Measurements from ENCODE around the gene EMP2.

EMP2 gene

DNA sequence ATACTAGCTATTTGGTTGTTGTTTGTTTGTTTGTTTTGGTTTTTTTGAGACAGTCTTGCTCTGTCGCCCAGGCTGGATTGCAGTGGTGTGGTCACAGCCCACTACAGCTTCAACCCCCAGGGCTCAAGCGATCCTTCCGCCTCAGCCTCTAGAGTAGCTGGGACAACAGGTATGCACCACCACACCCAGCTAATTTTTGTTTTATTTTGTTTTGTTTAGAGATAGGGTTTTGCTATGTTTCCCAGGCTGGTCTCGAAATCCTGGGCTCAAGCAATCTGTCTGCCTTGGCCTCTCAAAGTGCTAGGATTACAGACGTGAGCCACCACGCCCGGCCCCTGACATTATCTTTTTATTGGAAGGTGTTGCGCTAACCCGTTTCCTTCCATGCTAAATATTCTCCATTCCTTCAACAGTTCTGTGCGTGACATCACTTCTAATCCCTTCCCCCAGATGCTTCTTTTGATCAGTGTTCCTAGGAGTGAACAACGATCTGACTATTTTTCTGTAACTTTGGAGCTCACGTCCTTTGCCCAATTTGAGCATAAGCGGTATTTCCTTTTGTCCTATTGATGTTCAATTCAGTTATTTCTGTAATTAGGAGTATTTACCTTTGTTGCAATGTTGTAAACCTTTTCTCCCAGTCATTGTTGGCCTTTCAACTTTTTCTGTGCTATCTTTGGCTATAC, 30.2 kb upstream of the EMP2 start:
- no peak for DNase-seq (ENCODE audit: low spot score)

DNA sequence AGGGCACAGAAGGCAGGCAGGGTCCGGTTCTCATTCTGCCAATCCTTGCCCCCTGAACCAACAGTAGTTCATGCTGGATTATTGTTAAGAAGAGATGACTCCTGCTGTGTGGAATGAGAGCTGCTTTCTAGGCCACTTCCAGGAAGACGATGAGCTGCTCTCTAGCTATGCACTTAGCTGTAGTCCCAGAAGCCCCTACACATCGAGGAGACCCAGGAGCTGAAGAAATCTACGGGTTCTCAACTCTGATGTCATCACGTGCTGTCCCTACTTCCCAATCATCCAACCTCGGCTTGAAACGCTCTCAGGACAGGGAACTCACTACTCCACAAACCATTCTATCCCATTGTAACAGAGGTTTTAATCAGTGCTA, 29.0 kb upstream of the EMP2 start:
- no peak for DNase-seq (ENCODE audit: low spot score)

DNA sequence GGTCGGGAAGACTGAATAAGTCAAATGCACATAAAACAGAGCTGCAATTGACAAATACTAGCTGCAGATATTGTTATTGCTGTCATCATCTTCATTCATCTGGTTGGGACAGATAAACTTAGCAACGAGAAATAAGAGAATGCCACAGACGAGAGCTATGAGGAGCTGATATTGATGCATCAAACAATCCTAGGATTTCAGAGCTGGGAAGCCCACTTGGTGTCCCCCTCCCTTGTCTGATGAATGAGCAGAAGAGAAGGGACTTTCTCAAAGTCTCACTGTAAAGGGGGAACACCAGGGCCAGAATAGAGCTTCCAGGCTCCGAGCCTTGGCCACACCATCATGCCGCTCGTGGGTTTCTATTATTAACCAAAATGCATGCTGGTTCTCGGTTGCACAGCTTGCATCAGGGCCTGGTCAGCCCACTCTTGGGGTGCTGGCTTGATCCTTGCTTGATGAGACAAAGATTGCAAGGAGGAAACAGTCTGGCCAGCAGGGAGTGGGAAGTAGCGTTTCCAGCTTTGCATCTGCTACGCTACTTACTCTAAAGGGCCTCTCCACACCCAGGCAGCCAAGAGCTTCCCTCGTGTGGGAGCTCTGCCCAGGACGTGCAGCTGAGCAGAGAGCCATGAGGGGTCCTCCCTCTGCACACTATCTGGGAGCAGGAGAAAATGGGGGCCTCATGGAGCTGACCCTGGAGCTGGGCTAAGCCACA, 28.4 kb upstream of the EMP2 start:
- no peak for DNase-seq (ENCODE audit: low spot score)

DNA sequence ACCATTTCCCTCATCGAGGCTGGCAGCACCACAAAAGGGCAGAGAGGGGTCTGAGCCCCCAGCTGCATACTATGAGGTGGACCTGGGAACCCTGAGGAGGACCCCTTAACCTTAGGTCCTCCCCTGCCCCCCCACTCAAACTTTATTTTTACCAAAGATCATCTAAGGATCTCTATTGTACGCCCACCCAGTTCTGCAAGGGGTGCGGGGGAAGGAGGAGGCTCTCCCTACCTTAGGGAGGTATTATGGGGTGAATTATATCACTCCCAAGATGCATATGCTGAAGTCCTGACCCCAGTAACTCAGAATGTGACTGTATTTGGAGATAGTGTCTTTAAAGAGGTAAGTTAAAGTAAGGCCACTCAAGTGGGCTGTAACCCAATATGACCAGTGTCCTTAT, 26.8 kb upstream of the EMP2 start:
- no peak for DNase-seq (ENCODE audit: low spot score)

DNA sequence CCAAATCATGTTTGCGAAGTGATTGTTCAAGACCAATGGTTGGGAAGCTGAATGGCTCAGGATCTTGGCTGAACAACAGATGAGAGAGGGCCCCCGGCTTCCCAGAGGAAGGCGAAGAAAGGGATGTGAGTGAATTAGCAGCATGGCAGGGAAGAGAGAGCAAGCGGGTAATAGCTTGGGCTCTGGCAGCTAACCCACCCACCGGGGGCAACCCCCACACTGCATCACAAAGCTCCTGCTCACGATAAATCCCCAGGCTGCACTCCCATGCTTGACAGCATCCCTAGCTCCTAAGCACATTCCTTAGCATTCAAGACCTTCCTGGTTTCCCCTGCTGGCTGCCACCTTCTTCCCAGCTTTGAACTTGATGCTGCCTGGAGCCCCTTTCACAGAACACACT, 26.2 kb upstream of the EMP2 start:
- DNase-seq (ENCODE audit: low spot score): peak; percentile 61

DNA sequence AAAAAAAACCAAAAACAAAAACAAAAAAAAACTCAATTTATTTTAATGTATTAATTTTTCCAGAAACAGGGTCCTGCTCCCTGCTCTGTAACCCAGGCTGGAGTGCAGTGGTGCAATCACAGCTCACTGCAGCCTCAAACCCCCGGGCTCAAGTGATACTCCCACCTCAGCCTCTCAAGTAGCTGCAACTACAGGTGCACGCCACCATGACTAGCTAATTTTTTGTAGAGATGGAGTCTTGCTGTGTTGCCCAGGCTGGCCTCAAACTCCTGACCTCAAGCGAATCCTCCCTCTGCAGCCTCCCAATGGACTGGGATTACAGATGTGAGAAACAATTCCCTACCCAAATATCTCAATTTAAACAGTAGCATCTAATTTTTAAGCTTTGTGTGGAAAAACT, 25.2 kb upstream of the EMP2 start:
- no peak for DNase-seq (ENCODE audit: low spot score)

DNA sequence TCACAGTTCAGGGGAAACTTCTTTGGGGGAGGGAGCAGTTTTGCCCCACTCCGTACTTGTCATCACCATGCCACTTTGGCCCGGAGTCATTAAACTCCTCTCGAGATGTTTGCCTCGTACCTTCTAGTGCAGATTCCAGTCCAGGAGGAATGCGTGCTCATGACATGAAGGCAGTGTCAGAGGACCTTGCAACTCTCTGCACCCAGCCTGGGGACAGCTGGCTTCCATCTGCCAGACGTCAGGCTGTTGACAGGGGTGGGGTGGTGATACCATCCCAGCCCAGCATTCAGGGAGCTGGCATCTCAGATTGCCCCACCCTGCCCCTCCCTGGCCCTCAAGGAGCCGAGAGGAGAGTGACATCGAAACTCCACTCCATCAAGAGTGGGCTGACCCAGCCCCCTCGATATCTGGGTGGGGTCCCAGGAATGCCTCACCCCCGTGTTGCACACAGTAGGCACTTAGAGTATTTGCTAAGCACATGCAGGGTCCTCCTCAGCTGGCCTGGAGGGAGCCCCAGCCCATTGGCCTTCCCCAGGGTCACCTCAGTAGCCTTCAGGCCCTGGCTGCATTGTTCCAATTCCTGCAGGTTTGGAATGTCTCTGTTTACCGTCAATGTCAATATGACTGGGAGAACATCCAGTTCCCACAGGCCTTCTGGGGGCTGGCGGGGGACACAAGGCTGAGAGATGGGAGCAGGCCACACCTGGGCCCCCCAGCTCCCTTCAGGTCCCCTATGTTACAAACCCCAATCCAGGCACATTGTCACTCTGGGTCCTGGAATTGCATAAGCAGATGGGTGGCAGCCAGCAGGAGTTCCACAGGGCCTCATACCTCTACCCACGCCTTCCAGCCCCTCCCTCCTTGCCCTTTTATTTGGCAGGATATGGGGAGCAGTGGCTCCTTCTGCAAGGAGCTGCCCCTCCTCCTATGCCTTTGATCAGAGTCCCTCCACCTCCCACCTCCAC, 21.3 kb upstream of the EMP2 start:
- no peak for DNase-seq (ENCODE audit: low spot score)

DNA sequence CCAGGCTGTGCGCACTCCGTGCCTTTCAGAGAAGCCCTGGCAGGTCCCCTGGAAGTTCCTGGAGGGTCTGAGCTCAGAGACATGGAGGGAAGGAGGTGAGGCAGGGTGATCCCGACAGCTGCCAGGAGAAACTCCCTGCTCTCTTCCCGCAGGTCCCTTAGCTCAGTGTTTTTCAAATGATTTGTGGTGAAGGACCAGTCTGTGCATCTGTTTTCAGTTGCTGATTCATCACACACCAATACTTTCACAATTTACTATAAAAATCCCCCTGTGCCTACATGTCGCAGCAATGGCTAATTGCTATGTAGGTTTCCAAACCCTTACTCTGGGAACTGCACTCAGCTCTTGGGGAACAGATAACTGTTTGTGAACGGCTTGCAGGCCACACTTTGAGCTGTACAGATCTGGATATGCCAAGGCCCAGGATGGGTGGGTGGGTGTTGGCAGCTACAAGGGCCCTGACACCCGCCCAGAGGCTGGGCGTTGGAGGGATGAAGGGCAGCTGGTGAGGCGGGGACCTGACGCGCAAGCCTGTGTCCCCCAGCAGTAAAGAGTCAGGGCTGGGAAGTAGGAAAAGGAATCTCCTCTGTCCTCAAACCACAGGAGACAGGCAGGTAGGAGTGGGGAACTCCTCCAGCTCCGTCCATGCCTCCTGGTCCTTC, 20.5 kb upstream of the EMP2 start:
- DNase-seq (ENCODE audit: low spot score): no peak

DNA sequence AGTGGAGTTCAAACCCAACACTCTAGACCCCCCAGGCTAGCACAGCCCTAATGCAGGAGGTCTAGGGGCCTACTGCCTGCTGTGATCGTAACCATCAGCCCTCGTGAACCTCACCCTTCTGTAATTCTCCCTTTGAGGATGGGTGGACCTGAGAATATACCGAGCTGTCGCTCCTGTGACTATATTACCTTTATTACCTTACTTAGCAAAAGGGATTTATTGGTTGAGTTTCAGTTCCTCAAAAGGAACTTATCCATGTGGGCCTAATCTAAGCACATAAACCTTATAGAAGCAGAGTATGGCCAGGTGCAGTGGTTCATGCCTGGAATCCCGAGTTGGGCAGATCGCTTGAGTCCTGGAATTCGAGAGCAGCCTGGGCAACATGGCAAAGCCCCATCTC, 19.2 kb upstream of the EMP2 start:
- DNase-seq (ENCODE audit: low spot score): no peak

DNA sequence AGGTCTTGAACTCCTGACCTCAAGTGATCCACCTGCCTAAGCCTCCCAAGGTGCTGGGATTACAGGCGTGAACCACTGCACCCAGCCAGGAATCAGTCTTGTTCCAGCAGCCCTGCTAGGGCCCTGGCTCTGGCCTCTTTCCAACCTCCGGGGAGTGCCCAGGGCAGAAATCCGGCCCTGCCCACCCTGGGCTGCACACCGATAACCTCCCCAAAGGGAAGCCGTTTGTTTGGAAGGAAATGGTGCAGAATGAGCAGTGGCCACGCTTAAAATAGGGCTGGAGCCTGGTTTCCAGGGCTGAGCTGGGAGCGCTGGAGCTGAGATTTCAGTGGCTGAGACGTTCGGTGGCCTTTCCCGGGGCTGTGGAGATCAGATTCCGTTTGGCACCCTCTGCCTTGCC, 17.8 kb upstream of the EMP2 start:
- DNase-seq (ENCODE audit: low spot score): no peak

DNA sequence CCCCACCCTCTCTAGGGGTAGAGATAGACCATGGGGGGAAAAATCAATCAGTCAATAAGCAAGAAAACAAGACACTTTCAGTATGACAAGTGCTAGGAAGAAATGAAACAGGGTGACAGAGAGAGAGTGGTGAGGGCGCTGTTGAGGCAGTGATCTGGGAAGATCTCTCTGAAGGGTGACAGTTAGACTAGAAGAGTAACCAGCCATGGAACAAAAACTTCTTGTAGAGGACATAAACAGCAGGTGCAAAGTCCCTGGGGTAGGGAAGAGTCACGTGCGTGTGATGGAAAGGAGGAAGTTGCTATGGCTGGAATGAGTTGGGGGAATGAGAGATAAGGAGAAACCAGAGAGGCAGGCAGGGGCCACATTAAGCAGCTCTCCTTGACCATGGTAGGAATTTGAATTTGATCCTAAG, 16.8 kb upstream of the EMP2 start:
- no peak for DNase-seq (ENCODE audit: low spot score)

DNA sequence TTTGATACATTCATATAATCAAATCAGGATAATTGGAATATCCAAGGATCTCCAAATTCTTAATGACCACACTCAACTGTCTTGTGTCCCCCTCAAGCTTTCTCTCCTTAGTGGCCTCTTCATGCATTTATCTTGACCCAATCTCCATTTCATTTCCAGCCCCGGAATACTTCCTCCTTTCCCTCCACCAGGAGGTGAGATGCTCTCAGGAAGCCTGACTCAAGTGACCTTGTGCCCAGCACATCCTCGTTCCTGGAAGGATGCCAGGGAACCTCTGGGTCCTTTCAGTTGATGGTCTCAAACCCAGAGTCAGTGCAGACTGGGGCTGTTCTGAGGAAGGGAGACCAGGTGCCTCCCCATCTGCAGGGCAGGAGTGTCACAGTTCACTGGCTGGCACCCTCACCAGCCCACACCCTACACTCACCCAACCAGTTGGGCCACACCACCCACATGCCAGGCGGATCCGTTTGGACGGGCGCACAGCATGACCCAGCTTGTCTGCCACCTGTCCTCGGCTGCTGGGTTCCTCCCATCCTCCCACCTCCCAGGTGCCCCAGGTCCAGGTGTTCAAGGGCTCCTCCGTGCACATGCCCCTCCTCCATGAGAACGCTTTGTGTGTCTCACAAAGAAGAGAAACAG, 14.0 kb upstream of the EMP2 start:
- no peak for DNase-seq (ENCODE audit: low spot score)

DNA sequence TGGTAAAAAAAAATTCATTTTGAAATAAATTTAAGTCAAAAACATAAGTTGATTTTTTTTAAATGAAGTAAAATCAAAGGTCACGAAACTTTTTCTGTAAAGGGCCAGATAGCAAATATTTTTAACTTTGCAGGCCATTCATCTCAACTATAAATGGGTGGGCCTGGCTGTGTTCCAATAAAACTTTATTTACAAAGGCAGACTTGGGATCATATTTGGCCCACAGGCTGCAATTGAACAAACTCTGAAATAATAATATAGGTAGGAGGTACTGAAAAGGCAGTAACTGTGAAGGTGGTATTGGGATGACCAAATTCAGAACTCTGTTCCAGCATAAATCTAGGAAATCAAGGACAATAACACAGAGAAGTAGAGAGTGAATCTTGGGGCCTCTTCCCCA, 12.2 kb upstream of the EMP2 start:
- DNase-seq (ENCODE audit: low spot score): no peak

DNA sequence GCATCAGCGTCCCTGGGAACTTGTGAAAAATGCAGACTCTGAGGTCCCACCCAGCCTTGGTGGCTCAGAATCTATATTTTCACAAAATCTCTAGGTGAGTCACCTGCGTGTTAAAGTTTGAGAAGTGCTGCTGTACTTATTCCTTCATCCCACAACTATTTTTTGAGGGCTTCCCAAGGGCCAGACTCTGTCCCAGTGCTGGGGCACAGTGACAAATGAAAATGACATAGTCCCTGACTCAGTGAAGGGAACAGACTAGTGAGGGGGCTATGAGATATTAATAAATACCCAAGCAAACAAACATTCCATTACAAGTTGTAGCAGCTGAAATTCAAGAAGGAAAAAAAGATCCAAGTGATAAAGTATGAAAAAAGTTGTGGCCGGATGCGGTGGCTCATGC, 9.9 kb upstream of the EMP2 start:
- no peak for DNase-seq (ENCODE audit: low spot score)

DNA sequence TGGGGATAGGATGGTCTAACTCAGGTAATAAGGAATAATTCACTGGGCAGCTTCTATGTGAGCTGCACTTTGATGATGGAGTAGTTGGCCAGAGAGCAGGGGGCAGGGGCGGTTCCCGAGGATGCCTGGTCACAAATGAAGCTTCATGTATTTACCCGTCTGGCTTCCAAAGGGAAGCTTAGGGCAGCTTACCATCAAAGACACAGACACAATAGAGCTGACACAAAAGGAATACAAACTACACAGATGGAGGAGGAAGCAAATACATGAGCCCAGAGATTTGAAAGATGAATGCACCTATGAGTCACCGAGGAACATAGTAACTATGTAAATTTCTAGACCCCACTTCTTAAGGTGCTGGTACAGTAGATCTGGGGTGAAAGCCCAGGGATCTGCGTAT, 8.7 kb upstream of the EMP2 start:
- no peak for DNase-seq (ENCODE audit: low spot score)

DNA sequence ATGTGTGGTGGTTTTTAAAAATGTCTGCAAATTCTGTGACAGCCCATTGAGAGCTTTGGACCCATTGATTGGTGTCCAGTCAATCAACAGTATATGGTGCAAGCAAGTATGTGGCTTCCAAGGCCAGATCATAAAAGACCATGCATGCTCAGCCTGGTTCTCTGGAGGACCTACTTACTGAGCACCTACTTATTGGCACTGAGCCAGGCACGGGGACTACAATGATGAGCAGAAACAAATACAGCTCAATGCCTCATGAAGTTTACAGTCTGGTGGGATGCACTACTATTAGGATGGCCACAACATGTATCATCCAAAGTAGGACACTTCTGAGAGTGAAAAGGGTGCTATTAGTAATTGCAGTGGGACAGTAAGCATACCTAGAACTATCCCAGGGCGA, 7.2 kb upstream of the EMP2 start:
- DNase-seq (ENCODE audit: low spot score): no peak

DNA sequence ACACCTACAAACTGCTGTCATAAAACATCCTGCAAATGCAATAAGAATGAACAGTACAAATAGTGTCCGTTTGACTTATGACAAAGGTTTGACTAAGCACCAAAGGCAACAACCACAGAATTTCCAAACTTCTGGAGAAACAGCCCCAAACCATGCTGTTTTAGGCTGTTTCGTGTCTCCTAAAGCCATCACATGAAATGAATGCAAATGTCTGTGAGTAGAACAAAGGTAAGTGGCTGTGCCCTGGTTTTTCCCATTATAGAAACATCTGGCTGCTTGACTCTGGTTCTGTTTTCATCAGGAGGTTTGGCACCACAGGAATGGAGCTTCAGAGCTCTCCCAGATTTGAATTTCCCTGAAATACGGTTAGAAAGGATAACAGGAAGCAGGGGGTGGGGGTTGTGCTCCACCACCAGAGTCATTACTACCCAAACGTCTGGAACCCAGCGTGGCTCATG, 4.6 kb upstream of the EMP2 start:
- DNase-seq (ENCODE audit: low spot score): no peak

DNA sequence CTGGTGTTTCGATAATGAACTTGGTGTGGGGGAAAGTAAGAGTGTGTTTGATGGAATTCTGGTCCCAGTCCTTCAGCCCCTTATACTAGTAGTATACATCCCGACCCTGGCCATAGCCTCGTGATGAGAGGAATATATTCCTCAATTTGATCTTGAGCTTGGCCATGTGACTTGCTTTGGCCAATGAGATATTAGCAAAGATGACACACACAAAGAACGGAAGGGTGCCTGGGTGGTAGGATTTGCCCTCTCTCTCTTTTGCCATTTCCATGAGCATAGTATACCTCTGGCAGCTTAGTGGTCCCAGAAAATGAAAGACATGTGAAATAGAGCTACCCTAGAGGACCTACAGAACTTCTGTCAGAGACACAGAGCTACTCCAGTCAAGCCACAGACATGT, 2.9 kb upstream of the EMP2 start:
- DNase-seq (ENCODE audit: low spot score): no peak

DNA sequence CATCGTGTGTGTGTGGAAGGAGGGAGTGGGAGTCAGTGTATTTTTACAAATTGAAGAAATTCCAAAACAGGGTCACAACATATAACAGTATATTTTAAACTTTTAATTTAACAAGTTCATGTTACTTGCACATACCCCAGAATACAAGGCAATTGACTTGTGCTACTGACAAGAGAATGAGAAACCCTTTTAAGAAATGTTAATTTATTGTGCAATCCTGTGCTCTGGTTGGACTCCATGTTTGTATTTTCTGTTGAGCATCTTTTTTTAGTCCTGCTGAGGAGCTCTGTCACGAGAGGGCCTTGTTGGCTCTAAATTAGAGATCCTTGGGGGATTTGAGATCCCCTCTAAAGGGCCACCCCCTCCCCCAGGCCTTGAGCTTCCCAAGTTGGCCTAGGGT, 1.1 kb upstream of the EMP2 start:
- no peak for DNase-seq (ENCODE audit: low spot score)

DNA sequence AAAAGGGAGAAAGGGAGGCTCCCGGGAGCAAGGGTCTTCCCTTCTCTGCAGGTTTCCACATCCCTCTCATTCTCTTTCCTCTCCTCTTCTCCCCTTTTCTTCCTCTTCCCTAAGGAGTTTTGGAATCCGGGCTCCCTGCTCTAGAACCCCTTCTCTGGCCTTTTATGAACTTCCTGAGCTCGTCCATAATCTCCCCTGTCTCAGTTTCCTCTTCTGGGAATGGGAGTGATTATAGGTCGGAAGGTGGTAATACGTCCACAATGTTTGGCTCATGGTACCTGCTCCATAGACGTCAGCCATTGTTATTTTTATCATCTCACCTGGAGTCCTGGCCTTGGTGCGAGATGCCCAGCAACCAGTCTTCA, 467 bp upstream of the EMP2 start:
- DNase-seq (ENCODE audit: low spot score): no peak

DNA sequence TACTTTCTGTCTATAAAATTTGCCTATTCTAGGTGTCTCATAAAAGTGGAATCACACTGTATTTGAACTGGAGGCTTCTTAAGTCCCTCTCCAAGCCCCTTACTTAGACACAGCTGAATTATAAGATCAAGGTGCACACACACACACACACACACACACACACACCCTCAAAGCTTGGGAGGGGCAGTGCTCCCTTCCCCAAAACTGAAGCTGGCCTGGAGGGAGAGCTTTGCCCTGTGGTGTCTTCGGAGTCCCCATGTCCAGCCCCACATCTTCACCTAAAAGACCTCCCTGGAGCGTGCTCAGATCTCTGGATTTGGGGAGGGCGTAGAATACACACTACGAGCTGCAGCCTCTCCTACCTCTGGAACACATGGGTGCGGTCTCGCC, 828 bp downstream of the EMP2 start:
- no peak for DNase-seq (ENCODE audit: low spot score)

All from ecto neural progenitor cell (in vitro differentiated cells).